Thyroid gland (tissue), 4 donors: ENCODE measurements around the gene RNF5.

ENCODE experiments used
- POLR2A ChIP-seq, 2 donors: fragments of 450-650 bp; IDR thresholded peaks; one replicate each; pipeline ENCODE4 v1.6.1; 2017; ENCODE audit warnings: antibody characterized with exemption in 2 of 2, mild to moderate bottlenecking in 2 of 2, moderate library complexity in 1 of 2
- TF ChIP-seq, protein P1 (sequence below), 6 experiments: fragments of 200-600 bp in 3 of 6; fragments of 450-650 bp in 3 of 6; sonication (generic) in 3 of 6; IDR thresholded peaks; one replicate each; pipeline ENCODE4 v1.5.1; 2016 to 2019; ENCODE audit warnings: antibody characterized with exemption in 6 of 6, mild to moderate bottlenecking in 2 of 6, inconsistent platforms in 1 of 6, moderate library complexity in 1 of 6

DNA sequence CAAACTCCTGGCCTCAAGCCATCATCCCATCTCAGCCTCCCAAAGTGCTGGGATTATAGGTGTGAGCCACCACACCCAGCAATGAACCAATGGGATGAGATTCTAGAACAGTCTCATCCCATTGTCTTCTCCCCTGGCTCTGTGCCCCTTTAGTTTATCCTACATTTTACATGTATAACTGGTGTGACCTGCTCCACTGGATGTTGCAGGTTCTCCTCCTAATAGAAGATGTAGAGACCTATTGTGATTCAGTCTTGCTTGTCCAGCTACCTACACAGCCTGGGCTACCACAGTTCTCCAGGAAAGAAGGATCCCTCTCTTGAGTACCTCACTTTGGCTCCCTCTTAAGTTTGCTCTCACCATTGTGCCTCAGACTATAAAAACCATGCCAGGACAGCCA, 46.1 kb upstream of the RNF5 start:
- no peak for TF ChIP-seq POLR2A (IDR thresholded peaks at IDR 0.05)
- TF ChIP-seq, protein P1, sequence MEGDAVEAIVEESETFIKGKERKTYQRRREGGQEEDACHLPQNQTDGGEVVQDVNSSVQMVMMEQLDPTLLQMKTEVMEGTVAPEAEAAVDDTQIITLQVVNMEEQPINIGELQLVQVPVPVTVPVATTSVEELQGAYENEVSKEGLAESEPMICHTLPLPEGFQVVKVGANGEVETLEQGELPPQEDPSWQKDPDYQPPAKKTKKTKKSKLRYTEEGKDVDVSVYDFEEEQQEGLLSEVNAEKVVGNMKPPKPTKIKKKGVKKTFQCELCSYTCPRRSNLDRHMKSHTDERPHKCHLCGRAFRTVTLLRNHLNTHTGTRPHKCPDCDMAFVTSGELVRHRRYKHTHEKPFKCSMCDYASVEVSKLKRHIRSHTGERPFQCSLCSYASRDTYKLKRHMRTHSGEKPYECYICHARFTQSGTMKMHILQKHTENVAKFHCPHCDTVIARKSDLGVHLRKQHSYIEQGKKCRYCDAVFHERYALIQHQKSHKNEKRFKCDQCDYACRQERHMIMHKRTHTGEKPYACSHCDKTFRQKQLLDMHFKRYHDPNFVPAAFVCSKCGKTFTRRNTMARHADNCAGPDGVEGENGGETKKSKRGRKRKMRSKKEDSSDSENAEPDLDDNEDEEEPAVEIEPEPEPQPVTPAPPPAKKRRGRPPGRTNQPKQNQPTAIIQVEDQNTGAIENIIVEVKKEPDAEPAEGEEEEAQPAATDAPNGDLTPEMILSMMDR (IDR thresholded peaks at IDR 0.05): no peak
